ENCODE results near the gene TANGO2.

The TANGO2 gene

GRCh38 chr22:19995611-19996339 lies 25.1 kb upstream of the TANGO2 start:
- no peak for DNase-seq (ENCODE audit: low read depth in 2 of 3, low spot score in 2 of 3)

- no peak for DNase-seq (ENCODE audit: low read depth in 2 of 3, low spot score in 2 of 3)
Observed at GRCh38 chr22:19996694-19997384, 24.1 kb upstream of the TANGO2 start.

- no peak for DNase-seq (ENCODE audit: low read depth in 2 of 3, low spot score in 2 of 3)
Observed at GRCh38 chr22:19997561-19998231, 23.2 kb upstream of the TANGO2 start.

- DNase-seq (ENCODE audit: low read depth in 2 of 3, low spot score in 2 of 3) = no peak
Observed at GRCh38 chr22:19998232-19998951, 22.5 kb upstream of the TANGO2 start.

GRCh38 chr22:19998991-19999820 lies 21.7 kb upstream of the TANGO2 start:
- no peak for DNase-seq (ENCODE audit: low read depth in 2 of 3, low spot score in 2 of 3)

GRCh38 chr22:20000246-20001081 lies 20.4 kb upstream of the TANGO2 start:
- DNase-seq (ENCODE audit: low read depth in 2 of 3, low spot score in 2 of 3) = no peak

- DNase-seq (ENCODE audit: low read depth in 2 of 3, low spot score in 2 of 3) = no peak
Observed at GRCh38 chr22:20001082-20001638, 19.8 kb upstream of the TANGO2 start.

- DNase-seq (ENCODE audit: low read depth in 2 of 3, low spot score in 2 of 3) = no peak
Observed at GRCh38 chr22:20002128-20002527, 18.8 kb upstream of the TANGO2 start.

- DNase-seq (ENCODE audit: low read depth in 2 of 3, low spot score in 2 of 3) = no peak
Observed at GRCh38 chr22:20002636-20003035, 18.3 kb upstream of the TANGO2 start.

GRCh38 chr22:20003304-20003703 lies 17.6 kb upstream of the TANGO2 start:
- no peak for DNase-seq (ENCODE audit: low read depth in 2 of 3, low spot score in 2 of 3)

- DNase-seq (ENCODE audit: low read depth in 2 of 3, low spot score in 2 of 3) = no peak
Observed at GRCh38 chr22:20004464-20004863, 16.4 kb upstream of the TANGO2 start.

GRCh38 chr22:20008221-20008995 lies 12.5 kb upstream of the TANGO2 start:
- DNase-seq (ENCODE audit: low read depth in 2 of 3, low spot score in 2 of 3) = no peak

GRCh38 chr22:20009018-20009491 lies 11.9 kb upstream of the TANGO2 start:
- no peak for DNase-seq (ENCODE audit: low read depth in 2 of 3, low spot score in 2 of 3)

- DNase-seq (ENCODE audit: low read depth in 2 of 3, low spot score in 2 of 3) = no peak
Observed at GRCh38 chr22:20009582-20010306, 11.2 kb upstream of the TANGO2 start.

- DNase-seq (ENCODE audit: low read depth in 2 of 3, low spot score in 2 of 3) = no peak
Observed at GRCh38 chr22:20010307-20011122, 10.4 kb upstream of the TANGO2 start.

- DNase-seq (ENCODE audit: low read depth in 2 of 3, low spot score in 2 of 3) = no peak
Observed at GRCh38 chr22:20011123-20011992, 9.6 kb upstream of the TANGO2 start.

Data from activated CD8-positive, alpha-beta memory T cell treated with anti-CD3 and anti-CD28 coated beads for 48 hours (primary cell).